Measurements from ENCODE around the gene MUL1.

Gene MUL1

GRCh38 chr1:20484519-20485462 lies 23.2 kb downstream of the MUL1 start:
- no peak for DNase-seq (ENCODE audit: low spot score)

- no peak for DNase-seq (ENCODE audit: low spot score)
Measured at GRCh38 chr1:20483833-20484518, 24.0 kb downstream of the MUL1 start.

- DNase-seq (ENCODE audit: low spot score): no peak
Measured at GRCh38 chr1:20483098-20483832, 24.7 kb downstream of the MUL1 start.

GRCh38 chr1:20481643-20482498 lies 26.1 kb downstream of the MUL1 start:
- no peak for DNase-seq (ENCODE audit: low spot score)

- DNase-seq (ENCODE audit: low spot score): no peak
Measured at GRCh38 chr1:20480951-20481617, 26.9 kb downstream of the MUL1 start.

DNA sequence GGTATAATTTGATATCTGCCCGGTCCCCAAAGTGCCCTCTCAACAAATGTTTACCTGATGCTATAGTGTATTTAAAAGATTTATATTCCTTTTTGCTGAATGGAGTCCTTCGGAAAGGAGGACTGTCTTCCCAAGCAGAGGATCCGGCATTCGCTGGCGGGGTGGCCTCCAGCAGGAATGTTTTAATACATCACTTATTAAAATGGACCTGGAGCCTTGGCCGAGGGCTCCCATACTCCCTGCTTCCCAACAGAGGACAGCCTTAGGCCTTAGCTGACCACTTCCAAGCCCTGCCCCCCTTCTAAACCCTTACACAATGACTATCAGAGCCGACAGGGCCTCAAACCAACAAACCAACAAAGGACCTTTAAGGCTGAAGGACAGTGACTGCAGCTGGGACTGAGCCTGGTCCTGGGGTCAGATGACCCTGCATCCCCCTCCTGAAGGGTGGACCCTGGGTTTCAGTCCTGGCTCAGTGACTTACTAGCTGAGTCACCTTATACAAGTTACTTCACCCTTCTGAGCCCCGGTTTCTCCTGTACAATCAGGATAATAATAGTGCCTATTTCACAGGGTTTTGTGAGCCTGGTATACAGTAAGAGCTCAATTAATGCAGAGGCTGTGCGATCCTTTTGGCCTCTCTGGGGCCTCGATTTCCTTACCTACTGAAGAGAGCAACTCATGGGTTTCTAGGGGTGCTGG lies 27.6 kb downstream of the MUL1 start:
- peak; percentile 88 for DNase-seq (ENCODE audit: low spot score)

DNA sequence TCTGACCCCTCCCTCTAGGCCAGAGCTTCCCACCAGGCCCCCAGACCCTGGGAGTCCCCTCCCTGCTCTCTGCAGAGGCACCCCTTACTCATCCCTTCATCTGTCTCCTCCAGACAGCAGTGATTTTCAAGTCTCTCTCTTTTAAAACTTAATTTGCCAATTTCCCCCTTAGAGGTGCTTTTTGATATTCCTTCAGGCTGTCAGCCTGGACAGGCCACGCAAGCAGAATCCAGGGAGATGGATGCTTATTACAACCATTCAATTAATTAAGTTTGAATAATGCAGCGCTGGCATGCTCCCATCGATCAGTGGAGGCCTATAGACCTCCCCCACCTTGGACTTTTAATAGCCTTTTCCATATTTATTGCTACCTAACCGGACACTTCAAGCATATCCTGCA lies 28.1 kb downstream of the MUL1 start:
- DNase-seq (ENCODE audit: low spot score): no peak

- no peak for DNase-seq (ENCODE audit: low spot score)
Measured at GRCh38 chr1:20478057-20478635, 29.8 kb downstream of the MUL1 start.

- DNase-seq (ENCODE audit: low spot score): no peak
Measured at GRCh38 chr1:20477348-20478056, 30.4 kb downstream of the MUL1 start.

DNA sequence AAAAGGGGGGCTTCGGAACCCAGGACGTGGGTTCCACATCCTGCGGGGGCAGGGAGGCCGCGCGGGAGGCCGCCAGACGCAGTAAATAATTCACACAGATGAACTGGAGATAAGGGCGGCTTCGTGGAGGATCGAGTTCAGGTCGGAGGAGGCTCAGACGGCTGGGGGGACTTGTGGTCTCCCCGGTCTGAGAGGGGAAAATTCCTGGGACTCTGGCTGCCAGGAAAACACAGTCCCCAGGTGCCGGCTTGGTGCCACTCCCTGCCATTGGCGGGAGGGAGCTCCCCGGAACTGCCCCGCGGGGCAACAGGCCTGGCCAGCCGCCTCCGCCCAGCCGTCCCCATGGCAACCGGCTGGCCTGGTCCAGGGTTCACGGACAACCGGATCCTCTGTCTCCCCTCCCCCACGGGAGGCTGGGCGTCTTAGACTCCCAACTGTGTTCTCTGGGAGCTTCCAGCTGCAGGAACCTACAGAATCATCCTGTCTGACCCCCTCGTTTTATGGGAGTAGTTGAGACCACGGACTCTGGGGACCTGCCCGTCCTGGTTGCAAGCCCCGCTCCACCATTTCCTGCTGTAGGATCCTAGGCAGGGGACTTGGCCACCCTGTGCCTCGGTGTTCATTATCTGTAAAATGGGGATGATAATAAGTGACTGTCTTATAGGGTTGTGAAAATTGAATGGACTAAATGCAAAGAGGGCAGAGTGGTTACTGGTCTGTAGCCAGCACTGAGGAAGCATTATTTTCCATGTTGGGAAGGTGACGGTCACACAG lies 31.5 kb downstream of the MUL1 start:
- peak; percentile 79 for DNase-seq (ENCODE audit: low spot score)

GRCh38 chr1:20474996-20475395 lies 33.0 kb downstream of the MUL1 start:
- no peak for DNase-seq (ENCODE audit: low spot score)

- DNase-seq (ENCODE audit: low spot score): no peak
Measured at GRCh38 chr1:20474333-20474975, 33.5 kb downstream of the MUL1 start.

GRCh38 chr1:20473894-20474293 lies 34.1 kb downstream of the MUL1 start:
- DNase-seq (ENCODE audit: low spot score): no peak

- DNase-seq (ENCODE audit: low spot score): no peak
Measured at GRCh38 chr1:20472860-20473711, 34.9 kb downstream of the MUL1 start.

GRCh38 chr1:20472121-20472520 lies 35.8 kb downstream of the MUL1 start:
- no peak for DNase-seq (ENCODE audit: low spot score)

DNA sequence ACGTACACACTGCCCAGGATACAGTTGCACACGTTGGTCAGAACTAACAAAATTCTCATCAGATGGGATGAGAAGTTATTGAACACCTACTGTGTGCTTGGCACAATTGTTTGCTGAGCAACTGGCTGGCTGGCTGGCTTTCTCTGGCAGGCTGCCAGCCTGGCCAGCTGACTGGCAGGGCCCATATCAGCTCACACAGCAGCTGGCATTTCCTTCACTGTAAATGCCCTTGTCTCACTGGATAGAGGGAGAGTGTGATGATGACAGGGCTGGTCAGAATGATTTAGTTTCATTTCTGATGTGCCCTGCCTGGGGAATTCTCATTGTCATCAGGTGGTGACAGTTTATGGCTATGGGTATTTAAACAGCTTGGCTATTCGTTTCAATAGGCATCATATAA lies 37.8 kb downstream of the MUL1 start:
- DNase-seq (ENCODE audit: low spot score): no peak

- DNase-seq (ENCODE audit: low spot score): no peak
Measured at GRCh38 chr1:20469406-20470076, 38.4 kb downstream of the MUL1 start.
